Testis (tissue), 3 donors: ENCODE data around the gene TBL1X. TPM values are rescaled to one million over a fixed set of nuclear protein-coding genes. Genes with fewer than 3 reads are reported as not detected.

Experiments used
- DNase-seq: peaks from one replicate; pipeline ENCODE4 v3.0.0-alpha.2; 2019
- H3K27ac ChIP-seq, 2 donors: fragments of 200-600 bp; sonication (generic); one replicate each; pipeline ENCODE4 v1.5.1; 2019
- H3K27me3 ChIP-seq: fragments of 200-600 bp; sonication (generic); one replicate; pipeline ENCODE4 v1.5.1; 2019
- H3K36me3 ChIP-seq: fragments of 200-600 bp; sonication (generic); one replicate; pipeline ENCODE4 v1.5.1; 2017; ENCODE audit warnings: low read depth; ENCODE audit errors: missing control alignments
- H3K4me1 ChIP-seq: fragments of 200-600 bp; sonication (generic); one replicate; pipeline ENCODE4 v1.5.1; 2019
- H3K4me3 ChIP-seq, 2 donors: fragments of 200-600 bp; sonication (generic); one replicate each; pipeline ENCODE4 v1.5.1; 2017 to 2019
- H3K9me3 ChIP-seq: fragments of 200-600 bp; sonication (generic); one replicate; pipeline ENCODE4 v1.5.1; 2017
- CTCF ChIP-seq, 3 experiments: fragments of 450-650 bp in 2 of 3; fragments of 200-600 bp in 1 of 3; sonication (generic) in 1 of 3; IDR thresholded peaks; one replicate each; pipeline ENCODE4 v1.5.1; 2016 to 2019; ENCODE audit warnings: antibody characterized with exemption in 3 of 3, mild to moderate bottlenecking in 2 of 3, moderate library complexity in 1 of 3
- POLR2A ChIP-seq: fragments of 450-650 bp; IDR thresholded peaks from one replicate; pipeline ENCODE4 v1.6.1; 2017; ENCODE audit warnings: antibody characterized with exemption, mild to moderate bottlenecking, moderate library complexity
- WGBS, 2 donors: methylation state at CpG; one replicate each; pipeline ENCODE4 v1.1.5; 2018; 5-methylcytosine and 5-hydroxymethylcytosine counted together
- intact Hi-C: fragments of 100-400 bp; cut with DNase I; formaldehyde crosslinking; loops from one replicate; pipeline ENCODE4 v1.15.1; 2023; ENCODE audit warnings: low total_unique reads
- polyA plus RNA-seq: library from polyadenylated mRNA; stranded (reverse); fragments of 350-450 nt; fragmentation: Illumina TruSeq; extraction: RNeasy Lipid Tissue Mini Kit (QIAGEN cat#74804); gene quantifications from one replicate; pipeline ENCODE4 v1.2.3, GENCODE V29; 2014; ENCODE audit warnings: low read depth, low replicate concordance; ENCODE audit not compliant: insufficient read depth
- total RNA-seq, 2 donors: library from RNA; depleted of rRNA; stranded (reverse); fragments of >200 nt; gene quantifications; one replicate each; pipeline ENCODE4 v1.2.3, GENCODE V29; 2016

TBL1X gene
- total and polyA plus RNA-seq, 3 donors from 2014 or later = 24.0 to 69.2 (median 48.1) TPM

- H3K4me3 ChIP-seq = peak overlapping the region; percentile 46 to 59
- no peaks in the 10 kb centered on the region for H3K27me3 ChIP-seq
- 2 to 16% methylated on average over 10 of the region's 45 CpGs for WGBS, 2 donors
- intact Hi-C loops = no loop called here
- no peaks in the 10 kb centered on the region for H3K9me3 ChIP-seq
- DNase-seq = peak; percentile 20
- no peak for TF ChIP-seq CTCF (IDR thresholded peaks at IDR 0.05)
- no peak for TF ChIP-seq POLR2A
- no peak overlapping the region for H3K27ac ChIP-seq
- H3K36me3 ChIP-seq = no peaks in the 10 kb centered on the region
- H3K4me1 ChIP-seq = no peaks in the 10 kb centered on the region
These were observed 322.2 kb downstream of the TBL1X start for GRCh38 chrX:9786798-9787635.

- intact Hi-C loops = no loop called here
- Histone ChIP-seq H3K4me3 (no peak overlapping the region), H3K27me3 (no peaks in the 10 kb centered on the region), H3K9me3 (no peaks in the 10 kb centered on the region), H3K27ac (no peak overlapping the region), H3K36me3 (no peaks in the 10 kb centered on the region), H3K4me1 (no peaks in the 10 kb centered on the region)
- TF ChIP-seq CTCF (IDR thresholded peaks at IDR 0.05) (no peak), POLR2A (no peak)
- no peak for DNase-seq
- 23 to 38% methylated on average over 2 of the region's 2 CpGs for WGBS, 2 donors
These were observed 324.1 kb downstream of the TBL1X start for GRCh38 chrX:9788911-9789310.

GRCh38 chrX:9789555-9789954, 324.7 kb downstream of the TBL1X start:
- Histone ChIP-seq H3K4me3 (no peak overlapping the region), H3K9me3 (no peaks in the 10 kb centered on the region), H3K27ac (no peak overlapping the region), H3K27me3 (no peaks in the 10 kb centered on the region), H3K4me1 (no peaks in the 10 kb centered on the region), H3K36me3 (no peaks in the 10 kb centered on the region)
- DNase-seq = no peak
- WGBS, 2 donors = 77% methylated on average over 5 of the region's 5 CpGs; no CpG with 5 or more reads in 1 of the 2 donors
- intact Hi-C loops = no loop called here
- TF ChIP-seq CTCF (IDR thresholded peaks at IDR 0.05) = no peak
- no peak for TF ChIP-seq POLR2A
